ENCODE data around the gene CLNK.

Gene CLNK

GRCh38 chr4:10504570-10505179 is 179.9 kb downstream of the CLNK start:
- DNase-seq (ENCODE audit: low spot score), result no peak

GRCh38 chr4:10502717-10503116 is 181.9 kb downstream of the CLNK start:
- DNase-seq (ENCODE audit: low spot score), result no peak

GRCh38 chr4:10500776-10501175 is 183.8 kb downstream of the CLNK start:
- no peak for DNase-seq (ENCODE audit: low spot score)

- DNase-seq (ENCODE audit: low spot score), result no peak
These were observed 188.4 kb downstream of the CLNK start for GRCh38 chr4:10496200-10496599.

- no peak for DNase-seq (ENCODE audit: low spot score)
These were observed 188.9 kb downstream of the CLNK start for GRCh38 chr4:10495651-10496050.

GRCh38 chr4:10492464-10492863 is 192.1 kb downstream of the CLNK start:
- no peak for DNase-seq (ENCODE audit: low spot score)

- no peak for DNase-seq (ENCODE audit: low spot score)
These were observed 193.2 kb downstream of the CLNK start for GRCh38 chr4:10491401-10491800.

- no peak for DNase-seq (ENCODE audit: low spot score)
These were observed 193.6 kb downstream of the CLNK start for GRCh38 chr4:10490996-10491395.

- no peak for DNase-seq (ENCODE audit: low spot score)
These were observed 201.7 kb downstream of the CLNK start for GRCh38 chr4:10482913-10483312.

GRCh38 chr4:10480616-10481015 is 204.0 kb downstream of the CLNK start:
- no peak for DNase-seq (ENCODE audit: low spot score)

GRCh38 chr4:10478621-10479020 is 205.9 kb downstream of the CLNK start:
- DNase-seq (ENCODE audit: low spot score), result no peak

GRCh38 chr4:10470505-10470904 is 214.1 kb downstream of the CLNK start:
- no peak for DNase-seq (ENCODE audit: low spot score)

- no peak for DNase-seq (ENCODE audit: low spot score)
These were observed 218.4 kb downstream of the CLNK start for GRCh38 chr4:10466161-10466560.

GRCh38 chr4:10462876-10463275 is 221.7 kb downstream of the CLNK start:
- DNase-seq (ENCODE audit: low spot score), result no peak

- no peak for DNase-seq (ENCODE audit: low spot score)
These were observed 222.6 kb downstream of the CLNK start for GRCh38 chr4:10461850-10462400.

GRCh38 chr4:10461091-10461849 is 223.3 kb downstream of the CLNK start:
- peak; percentile 27 for DNase-seq (ENCODE audit: low spot score)

- no peak for DNase-seq (ENCODE audit: low spot score)
These were observed 224.1 kb downstream of the CLNK start for GRCh38 chr4:10460313-10461047.

GRCh38 chr4:10459305-10459704 is 225.3 kb downstream of the CLNK start:
- no peak for DNase-seq (ENCODE audit: low spot score)

GRCh38 chr4:10458177-10458576 is 226.4 kb downstream of the CLNK start:
- no peak for DNase-seq (ENCODE audit: low spot score)

GRCh38 chr4:10457255-10457801 is 227.2 kb downstream of the CLNK start, which contains the start of gene ZNF518B:
Gene ZNF518B, minus strand, starts transcription at chr4:10457426. Its CDS starts 11,098 bp downstream, at chr4:10446328.
- peak; percentile 33 for DNase-seq (ENCODE audit: low spot score)

- DNase-seq (ENCODE audit: low spot score), result peak; percentile 49
These were observed 227.8 kb downstream of the CLNK start for GRCh38 chr4:10456595-10457254.

- DNase-seq (ENCODE audit: low spot score), result no peak
These were observed 228.3 kb downstream of the CLNK start for GRCh38 chr4:10456260-10456594.

All from Ammon's horn (tissue), 1 donor.